H9 (cell line): ENCODE results near the gene ELOVL2. TPM values are rescaled to one million over a fixed set of nuclear protein-coding genes. Genes with fewer than 3 reads are reported as not detected.
"Not testable (repeated sequence)": the region's sequence is repeated elsewhere in the genome, so short reads cannot be mapped to it uniquely, and the experiment has no call there.

Experiments
- DNase-seq: peaks from one replicate; pipeline ENCODE4 v3.0.0-alpha.2; 2017
- H2AFZ ChIP-seq: one replicate; pipeline ENCODE4 v1.6.1; 2013; ENCODE audit warnings: mild to moderate bottlenecking, low read length, control low read depth, moderate library complexity
- H2AK5ac ChIP-seq: 2 replicates; pipeline ENCODE4 v1.6.1; 2013; ENCODE audit warnings: low read length, control low read depth, mixed read lengths; ENCODE audit not compliant: insufficient read length
- H2BK120ac ChIP-seq: one replicate; pipeline ENCODE4 v1.6.1; 2013; ENCODE audit warnings: low read depth, mild to moderate bottlenecking, low read length, control low read depth, inconsistent platforms; ENCODE audit not compliant: poor library complexity, severe bottlenecking
- H2BK12ac ChIP-seq: 2 replicates; pipeline ENCODE4 v1.6.1; 2013; ENCODE audit warnings: low read length, control low read depth, mixed read lengths, low read depth; ENCODE audit not compliant: insufficient read length
- H2BK15ac ChIP-seq: 2 replicates; pipeline ENCODE4 v1.6.1; 2013; ENCODE audit warnings: low read depth, low read length, control low read depth
- H2BK20ac ChIP-seq: one replicate; pipeline ENCODE4 v1.6.1; 2013; ENCODE audit warnings: low read depth, mild to moderate bottlenecking, low read length, control low read depth, inconsistent platforms; ENCODE audit not compliant: poor library complexity, severe bottlenecking
- H2BK5ac ChIP-seq: 2 replicates; pipeline ENCODE4 v1.6.1; 2013; ENCODE audit warnings: low read length, control low read depth, mixed read lengths; ENCODE audit not compliant: insufficient read length
- H3K14ac ChIP-seq: 2 replicates; pipeline ENCODE4 v1.6.1; 2013; ENCODE audit warnings: low read length, control low read depth; ENCODE audit not compliant: insufficient read depth
- H3K18ac ChIP-seq: 2 replicates; pipeline ENCODE4 v1.6.1; 2013; ENCODE audit warnings: low read depth, mild to moderate bottlenecking, mixed read lengths, low read length, control low read depth; ENCODE audit not compliant: insufficient read length
- H3K23ac ChIP-seq: 2 replicates; pipeline ENCODE4 v1.6.1; 2013; ENCODE audit warnings: low read length, control low read depth, mixed read lengths, low read depth; ENCODE audit not compliant: insufficient read length
- H3K23me2 ChIP-seq: 2 replicates; pipeline ENCODE4 v1.6.1; 2013; ENCODE audit warnings: low read depth, mild to moderate bottlenecking, mixed read lengths, low read length, control low read depth; ENCODE audit not compliant: insufficient read length, poor library complexity, severe bottlenecking
- H3K27ac ChIP-seq: 2 replicates; pipeline ENCODE4 v1.5.1; 2013; ENCODE audit warnings: low read length, control low read depth, mixed read lengths, low read depth; ENCODE audit not compliant: insufficient read length
- H3K27me3 ChIP-seq: 2 replicates; pipeline ENCODE4 v1.6.1; 2013; ENCODE audit warnings: low read length, control low read depth, inconsistent platforms; ENCODE audit not compliant: insufficient read depth
- H3K4ac ChIP-seq: 2 replicates; pipeline ENCODE4 v1.6.1; 2013; ENCODE audit warnings: low read depth, mild to moderate bottlenecking, control low read depth, inconsistent platforms, low read length, moderate library complexity
- H3K4me1 ChIP-seq: 2 replicates; pipeline ENCODE4 v1.6.1; 2013; ENCODE audit warnings: low read length, control low read depth, inconsistent platforms; ENCODE audit not compliant: insufficient read depth
- H3K4me2 ChIP-seq: 2 replicates; pipeline ENCODE4 v1.6.1; 2013; ENCODE audit warnings: low read length, control low read depth, mixed read lengths; ENCODE audit not compliant: insufficient read length, insufficient read depth
- H3K56ac ChIP-seq: 2 replicates; pipeline ENCODE4 v1.6.1; 2013; ENCODE audit warnings: low read depth, mild to moderate bottlenecking, mixed read lengths, low read length, control low read depth; ENCODE audit not compliant: insufficient read length
- H3K79me1 ChIP-seq: 2 replicates; pipeline ENCODE4 v1.6.1; 2013; ENCODE audit warnings: low read depth, mild to moderate bottlenecking, moderate library complexity, low read length, control low read depth, inconsistent platforms; ENCODE audit not compliant: insufficient read depth, poor library complexity, severe bottlenecking
- H3K79me2 ChIP-seq: 2 replicates; pipeline ENCODE4 v1.6.1; 2013; ENCODE audit warnings: low read length, control low read depth, inconsistent platforms; ENCODE audit not compliant: insufficient read depth
- H3K9ac ChIP-seq: 2 replicates; pipeline ENCODE4 v1.6.1; 2013; ENCODE audit warnings: low read length, control low read depth, mixed read lengths; ENCODE audit not compliant: insufficient read length; ENCODE audit errors: extremely low read depth
- H3K9me3 ChIP-seq: one replicate; pipeline ENCODE4 v1.6.1; 2013; ENCODE audit warnings: low read depth, low read length, inconsistent platforms; ENCODE audit not compliant: control insufficient read depth
- H3T11ph ChIP-seq: one replicate; pipeline ENCODE4 v1.6.1; 2013; ENCODE audit warnings: mild to moderate bottlenecking, low read length, control low read depth, inconsistent platforms
- H4K20me1 ChIP-seq: one replicate; pipeline ENCODE4 v1.6.1; 2013; ENCODE audit not compliant: control insufficient read depth, insufficient read length, insufficient read depth
- H4K5ac ChIP-seq: 2 replicates; pipeline ENCODE4 v1.6.1; 2013; ENCODE audit warnings: low read depth, mild to moderate bottlenecking, mixed read lengths, low read length, control low read depth; ENCODE audit not compliant: insufficient read length
- H4K8ac ChIP-seq: replicated peaks from 2 replicates; pipeline ENCODE4 v1.6.1; 2013; ENCODE audit warnings: low read length, control low read depth, mixed read lengths, low read depth; ENCODE audit not compliant: insufficient read length
- H4K91ac ChIP-seq: 2 replicates; pipeline ENCODE4 v1.6.1; 2013; ENCODE audit warnings: low read depth, mild to moderate bottlenecking, moderate library complexity, mixed read lengths, low read length, control low read depth; ENCODE audit not compliant: insufficient read length
- H3K27ac Mint-ChIP-seq, 3 experiments: 2 replicates in 2 of 3; 3 replicates in 1 of 3; pipeline ENCODE4 v1.8.0; 2020 to 2021; ENCODE audit warnings: mixed read lengths in 3 of 3, mild to moderate bottlenecking in 1 of 3, moderate library complexity in 1 of 3
- H3K27me3 Mint-ChIP-seq: 2 replicates; pipeline ENCODE4 v1.8.0; 2021; ENCODE audit warnings: low read depth, mild to moderate bottlenecking, moderate library complexity, mixed read lengths
- H3K36me3 Mint-ChIP-seq, 3 experiments: 2 replicates in 2 of 3; 3 replicates in 1 of 3; pipeline ENCODE4 v1.8.0; 2020 to 2021; ENCODE audit warnings: low read depth in 3 of 3, mixed read lengths in 3 of 3; ENCODE audit not compliant: insufficient read depth in 1 of 3
- H3K4me1 Mint-ChIP-seq, 2 experiments: 2 replicates each; pipeline ENCODE4 v1.8.0; 2020; ENCODE audit warnings: mixed read lengths in 2 of 2
- H3K4me3 Mint-ChIP-seq, 2 experiments: 2 replicates in 1 of 2; 3 replicates in 1 of 2; pipeline ENCODE4 v1.8.0; 2020 to 2021; ENCODE audit warnings: mild to moderate bottlenecking in 2 of 2, mixed read lengths in 2 of 2, moderate library complexity in 1 of 2
- H3K9me3 Mint-ChIP-seq, 2 experiments: 2 replicates in 1 of 2; 3 replicates in 1 of 2; pipeline ENCODE4 v1.8.0; 2020; ENCODE audit warnings: mild to moderate bottlenecking in 2 of 2, mixed read lengths in 2 of 2, moderate library complexity in 1 of 2
- CTCF ChIP-seq: fragments of 200-600 bp; sonication (generic); conservative IDR thresholded peaks from 3 replicates; pipeline ENCODE4 v1.8.0; 2021; ENCODE audit warnings: antibody characterized with exemption, mild to moderate bottlenecking
- WGBS: extraction: QIAGEN DNeasy Blood & Tissue Kit; methylation state at CpG from one replicate; pipeline ENCODE4 v1.1.7; 2013; ENCODE audit warnings: missing lambda C conversion rate, low lambda C conversion rate, mixed read lengths; ENCODE audit not compliant: insufficient read length; ENCODE audit errors: extremely low coverage; 5-methylcytosine and 5-hydroxymethylcytosine counted together
- total RNA-seq: library from RNA; stranded (reverse); gene quantifications from 2 replicates; pipeline ENCODE4 v1.2.1, GENCODE V29; 2021

ELOVL2 gene
- total RNA-seq, 1 experiment from 2014 or later, result 0.57 TPM

GRCh38 chr6:11089695-11090094, 45.6 kb upstream of the ELOVL2 start:
- H3K4me1 ChIP-seq, result no peaks in the 10 kb centered on the region
- no peak overlapping the region for H3K4ac ChIP-seq
- no peak for TF ChIP-seq CTCF
- Mint-ChIP-seq H3K36me3 (no peaks in the 10 kb centered on the region), H3K27me3 (no peaks in the 10 kb centered on the region), H3K27ac (no peak overlapping the region), H3K4me3 (no peak overlapping the region), H3K9me3 (no peaks in the 10 kb centered on the region), H3K4me1 (peaks cover 7 to 8% of the 10 kb centered on the region in 2 experiments)
- no peak overlapping the region for H2BK20ac ChIP-seq
- H2BK5ac ChIP-seq, result no peak overlapping the region
- H3K14ac ChIP-seq, result no peak overlapping the region
- H4K5ac ChIP-seq, result no peak overlapping the region
- no peak overlapping the region for H2BK120ac ChIP-seq
- H3K4me2 ChIP-seq, result no peak overlapping the region
- no peak overlapping the region for H2AK5ac ChIP-seq
- H2BK15ac ChIP-seq, result no peak overlapping the region
- H3K23me2 ChIP-seq, result peaks cover 8% of the 10 kb centered on the region
- H3K23ac ChIP-seq, result no peak overlapping the region
- H3K79me2 ChIP-seq, result peaks cover 2% of the 10 kb centered on the region; the same call in 1 of the 2 replicates
- no peak overlapping the region for H3T11ph ChIP-seq
- no peak overlapping the region for H2BK12ac ChIP-seq
- H3K18ac ChIP-seq, result no peak overlapping the region
- H3K27me3 ChIP-seq, result no peaks in the 10 kb centered on the region
- no peak overlapping the region for H2AFZ ChIP-seq
- H3K9me3 ChIP-seq, result no peaks in the 10 kb centered on the region
- H3K9ac ChIP-seq, result no peak overlapping the region
- WGBS, result no CpG with 5 or more reads among the region's 1 CpG
- no peak overlapping the region for H3K27ac ChIP-seq
- no peak overlapping the region for H4K8ac ChIP-seq
- H4K20me1 ChIP-seq, result no peaks in the 10 kb centered on the region
- no peak overlapping the region for H3K56ac ChIP-seq
- no peaks in the 10 kb centered on the region for H3K79me1 ChIP-seq
- H4K91ac ChIP-seq, result no peak overlapping the region
- no peak for DNase-seq

- H2BK12ac ChIP-seq, H3K27ac Mint-ChIP-seq, H3K4me2 ChIP-seq: not testable (repeated sequence)
Observed at GRCh38 chr6:11087141-11087812, 43.2 kb upstream of the ELOVL2 start.

More at GRCh38 chr6:11087141-11087812, 43.2 kb upstream of the ELOVL2 start:
- H3K4me1 Mint-ChIP-seq, H3K23ac ChIP-seq, H3K9me3 Mint-ChIP-seq, H4K5ac ChIP-seq, H3K79me2 ChIP-seq, H2BK120ac ChIP-seq, H2BK20ac ChIP-seq, H2BK5ac ChIP-seq, H3K18ac ChIP-seq, H2AK5ac ChIP-seq, H3K23me2 ChIP-seq, H2BK15ac ChIP-seq, H3K36me3 Mint-ChIP-seq, H3K27ac ChIP-seq, H3K14ac ChIP-seq, H4K91ac ChIP-seq, H3K27me3 Mint-ChIP-seq, H3K56ac ChIP-seq, H3K4me1 ChIP-seq, H2AFZ ChIP-seq, H3K79me1 ChIP-seq, H4K20me1 ChIP-seq, H3K4me3 Mint-ChIP-seq, H3K9ac ChIP-seq, H3K27me3 ChIP-seq, H3K4ac ChIP-seq, H3K9me3 ChIP-seq, H4K8ac ChIP-seq, H3T11ph ChIP-seq: not testable (repeated sequence)
- no CpG with 5 or more reads among the region's 47 CpGs for WGBS
- DNase-seq, result peak; percentile 39
